GM23248 (cell line): ENCODE results near the gene FNTB.

ENCODE experiments used
- EZH2 ChIP-seq: fragments of 200-600 bp; sonication (generic); IDR thresholded peaks from 2 replicates; pipeline ENCODE4 v1.6.1; 2018; ENCODE audit warnings: antibody characterized with exemption, mild to moderate bottlenecking; ENCODE audit not compliant: insufficient read depth, poor library complexity, severe bottlenecking
- EZH2phosphoT487 ChIP-seq: fragments of 200-600 bp; sonication (generic); IDR thresholded peaks from 2 replicates; pipeline ENCODE4 v1.6.1; 2018; ENCODE audit warnings: antibody characterized with exemption, moderate library complexity, mild to moderate bottlenecking, low read depth; ENCODE audit not compliant: insufficient read depth

- no peak for TF ChIP-seq EZH2
- TF ChIP-seq EZH2phosphoT487: no peak
Measured at GRCh38 chr14:64948612-64949210, 38.0 kb upstream of the FNTB start.
